HG03175 (cell line): ENCODE data around the gene BNIP3.
"Not testable (repeated sequence)": the region's sequence is repeated elsewhere in the genome, so short reads cannot be mapped to it uniquely, and the experiment has no call there.

Experiments
- ATAC-seq: cut with Tn5 transposase; IDR thresholded peaks from one replicate; pipeline ENCODE4 v1.9.1; 2021; ENCODE audit warnings: mild to moderate bottlenecking, moderate library complexity; ENCODE audit not compliant: unreplicated experiment

BNIP3 gene

GRCh38 chr10:132002004-132002403 is 20.3 kb upstream of the BNIP3 start:
- ATAC-seq = no peak

- no peak for ATAC-seq
These were observed 19.7 kb upstream of the BNIP3 start for GRCh38 chr10:132001238-132001972.

- ATAC-seq = no peak
These were observed 17.3 kb upstream of the BNIP3 start for GRCh38 chr10:131998845-131999681.

GRCh38 chr10:131998050-131998844 is 16.5 kb upstream of the BNIP3 start:
- ATAC-seq = no peak

- no peak for ATAC-seq
These were observed 15.8 kb upstream of the BNIP3 start for GRCh38 chr10:131997366-131998049.

- no peak for ATAC-seq
These were observed 15.0 kb upstream of the BNIP3 start for GRCh38 chr10:131996466-131997365.

- ATAC-seq = no peak
These were observed 12.7 kb upstream of the BNIP3 start for GRCh38 chr10:131994435-131994834.

- no peak for ATAC-seq
These were observed 11.6 kb upstream of the BNIP3 start for GRCh38 chr10:131993275-131993674.

- no peak for ATAC-seq
These were observed 10.0 kb upstream of the BNIP3 start for GRCh38 chr10:131991726-131992125.

- not testable (repeated sequence) for ATAC-seq
These were observed 6.1 kb upstream of the BNIP3 start for GRCh38 chr10:131987786-131988185.

GRCh38 chr10:131987301-131987700 is 5.6 kb upstream of the BNIP3 start:
- not testable (repeated sequence) for ATAC-seq

- not testable (repeated sequence) for ATAC-seq
These were observed 5.1 kb upstream of the BNIP3 start for GRCh38 chr10:131986851-131987250.

- ATAC-seq = no peak
These were observed 2.1 kb upstream of the BNIP3 start for GRCh38 chr10:131983780-131984179.

- no peak for ATAC-seq
These were observed 1.1 kb upstream of the BNIP3 start for GRCh38 chr10:131982796-131983195.

- peak; percentile 33 for ATAC-seq
These were observed 548 bp upstream of the BNIP3 start for GRCh38 chr10:131982185-131982756.

GRCh38 chr10:131980761-131981428 is 828 bp downstream of the BNIP3 start:
- no peak for ATAC-seq

- ATAC-seq = no peak
These were observed 1.4 kb downstream of the BNIP3 start for GRCh38 chr10:131980321-131980720.

- ATAC-seq = no peak
These were observed 1.9 kb downstream of the BNIP3 start for GRCh38 chr10:131979821-131980270.

- ATAC-seq = no peak
These were observed 2.4 kb downstream of the BNIP3 start for GRCh38 chr10:131979336-131979735.
